ENCODE results near the gene GPN2.
A peak's percentile ranks its signal among the peaks of the same experiment; 100 is the strongest.

The GPN2 gene

DNA sequence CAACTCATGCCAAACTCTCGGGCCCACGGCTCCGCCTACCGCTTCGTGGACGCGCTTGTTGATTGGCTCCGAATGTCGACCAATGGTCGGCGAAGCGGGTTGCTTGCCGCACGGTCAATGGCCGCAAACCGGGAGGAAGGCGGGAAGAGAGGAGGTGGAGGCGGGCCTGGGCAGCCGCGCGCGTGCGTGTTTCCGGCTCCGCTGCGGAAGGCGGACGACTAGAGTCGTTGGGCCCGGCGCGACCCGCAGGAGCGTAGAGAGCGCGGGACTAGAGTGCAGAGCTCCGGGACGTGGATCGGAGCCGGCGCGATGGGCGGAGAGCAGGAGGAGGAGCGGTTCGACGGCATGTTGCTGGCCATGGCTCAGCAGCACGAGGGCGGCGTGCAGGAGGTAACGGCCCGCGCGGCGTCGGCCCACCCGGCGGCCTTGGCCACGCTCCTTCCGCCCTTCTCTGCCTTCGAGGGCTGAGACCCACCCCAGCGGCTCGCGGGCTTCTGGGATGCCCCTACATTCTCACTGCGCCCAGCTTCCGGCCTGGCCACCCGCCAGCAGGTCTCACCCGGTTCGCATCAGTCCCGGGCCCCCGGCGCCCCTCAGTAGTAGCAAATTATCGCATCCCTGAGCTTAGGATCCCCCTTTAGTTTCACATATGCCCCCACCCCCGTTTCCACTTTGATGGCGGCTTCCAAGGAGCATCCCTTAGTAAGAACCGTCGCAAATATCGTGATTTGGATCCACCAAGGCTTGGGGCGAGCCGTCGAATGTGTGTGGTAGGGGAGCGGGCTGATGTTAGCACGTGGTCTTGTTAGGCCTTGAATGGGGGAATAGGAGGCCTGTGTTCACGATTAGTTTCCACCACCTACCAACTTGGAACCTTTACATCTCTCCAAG, 31.7 kb upstream of the GPN2 start, which contains the start of gene NUDC (continued):
- TF ChIP-seq, protein P1, sequence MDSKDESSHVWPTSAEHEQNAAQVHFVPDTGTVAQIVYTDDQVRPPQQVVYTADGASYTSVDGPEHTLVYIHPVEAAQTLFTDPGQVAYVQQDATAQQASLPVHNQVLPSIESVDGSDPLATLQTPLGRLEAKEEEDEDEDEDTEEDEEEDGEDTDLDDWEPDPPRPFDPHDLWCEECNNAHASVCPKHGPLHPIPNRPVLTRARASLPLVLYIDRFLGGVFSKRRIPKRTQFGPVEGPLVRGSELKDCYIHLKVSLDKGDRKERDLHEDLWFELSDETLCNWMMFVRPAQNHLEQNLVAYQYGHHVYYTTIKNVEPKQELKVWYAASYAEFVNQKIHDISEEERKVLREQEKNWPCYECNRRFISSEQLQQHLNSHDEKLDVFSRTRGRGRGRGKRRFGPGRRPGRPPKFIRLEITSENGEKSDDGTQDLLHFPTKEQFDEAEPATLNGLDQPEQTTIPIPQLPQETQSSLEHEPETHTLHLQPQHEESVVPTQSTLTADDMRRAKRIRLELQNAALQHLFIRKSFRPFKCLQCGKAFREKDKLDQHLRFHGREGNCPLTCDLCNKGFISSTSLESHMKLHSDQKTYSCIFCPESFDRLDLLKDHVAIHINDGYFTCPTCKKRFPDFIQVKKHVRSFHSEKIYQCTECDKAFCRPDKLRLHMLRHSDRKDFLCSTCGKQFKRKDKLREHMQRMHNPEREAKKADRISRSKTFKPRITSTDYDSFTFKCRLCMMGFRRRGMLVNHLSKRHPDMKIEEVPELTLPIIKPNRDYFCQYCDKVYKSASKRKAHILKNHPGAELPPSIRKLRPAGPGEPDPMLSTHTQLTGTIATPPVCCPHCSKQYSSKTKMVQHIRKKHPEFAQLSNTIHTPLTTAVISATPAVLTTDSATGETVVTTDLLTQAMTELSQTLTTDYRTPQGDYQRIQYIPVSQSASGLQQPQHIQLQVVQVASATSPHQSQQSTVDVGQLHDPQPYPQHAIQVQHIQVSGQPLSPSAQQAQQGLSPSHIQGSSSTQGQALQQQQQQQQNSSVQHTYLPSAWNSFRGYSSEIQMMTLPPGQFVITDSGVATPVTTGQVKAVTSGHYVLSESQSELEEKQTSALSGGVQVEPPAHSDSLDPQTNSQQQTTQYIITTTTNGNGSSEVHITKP (tag by site-specific recombination; IDR thresholded peaks at IDR 0.05): peak; percentile 48
- no peak for TF ChIP-seq ZNF175 (tag by site-specific recombination; IDR thresholded peaks at IDR 0.05)
- TF ChIP-seq PRDM1 (tag by site-specific recombination; IDR thresholded peaks at IDR 0.05): no peak
- TF ChIP-seq, protein P2, sequence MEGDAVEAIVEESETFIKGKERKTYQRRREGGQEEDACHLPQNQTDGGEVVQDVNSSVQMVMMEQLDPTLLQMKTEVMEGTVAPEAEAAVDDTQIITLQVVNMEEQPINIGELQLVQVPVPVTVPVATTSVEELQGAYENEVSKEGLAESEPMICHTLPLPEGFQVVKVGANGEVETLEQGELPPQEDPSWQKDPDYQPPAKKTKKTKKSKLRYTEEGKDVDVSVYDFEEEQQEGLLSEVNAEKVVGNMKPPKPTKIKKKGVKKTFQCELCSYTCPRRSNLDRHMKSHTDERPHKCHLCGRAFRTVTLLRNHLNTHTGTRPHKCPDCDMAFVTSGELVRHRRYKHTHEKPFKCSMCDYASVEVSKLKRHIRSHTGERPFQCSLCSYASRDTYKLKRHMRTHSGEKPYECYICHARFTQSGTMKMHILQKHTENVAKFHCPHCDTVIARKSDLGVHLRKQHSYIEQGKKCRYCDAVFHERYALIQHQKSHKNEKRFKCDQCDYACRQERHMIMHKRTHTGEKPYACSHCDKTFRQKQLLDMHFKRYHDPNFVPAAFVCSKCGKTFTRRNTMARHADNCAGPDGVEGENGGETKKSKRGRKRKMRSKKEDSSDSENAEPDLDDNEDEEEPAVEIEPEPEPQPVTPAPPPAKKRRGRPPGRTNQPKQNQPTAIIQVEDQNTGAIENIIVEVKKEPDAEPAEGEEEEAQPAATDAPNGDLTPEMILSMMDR (tag by site-specific recombination; IDR thresholded peaks at IDR 0.05): no peak
- peak; percentile 49; the same call in 1 of the 2 replicates for TF ChIP-seq ZNF629 (tag by site-specific recombination; IDR thresholded peaks at IDR 0.05)
- TF ChIP-seq TCF7L2 (IDR thresholded peaks at IDR 0.05; ENCODE audit: borderline replicate concordance, low read depth, low read length): no peak
- peak; percentile 47; the same call in 1 of the 2 replicates for TF ChIP-seq GLI4 (tag by site-specific recombination; IDR thresholded peaks at IDR 0.05)
- no peak for TF ChIP-seq ZNF23 (tag by site-specific recombination; IDR thresholded peaks at IDR 0.05; ENCODE audit: borderline replicate concordance)
- TF ChIP-seq ZFP69B (tag by site-specific recombination; IDR thresholded peaks at IDR 0.05): peak; percentile 68; the same call in 1 of the 2 replicates
- TF ChIP-seq, protein P3, sequence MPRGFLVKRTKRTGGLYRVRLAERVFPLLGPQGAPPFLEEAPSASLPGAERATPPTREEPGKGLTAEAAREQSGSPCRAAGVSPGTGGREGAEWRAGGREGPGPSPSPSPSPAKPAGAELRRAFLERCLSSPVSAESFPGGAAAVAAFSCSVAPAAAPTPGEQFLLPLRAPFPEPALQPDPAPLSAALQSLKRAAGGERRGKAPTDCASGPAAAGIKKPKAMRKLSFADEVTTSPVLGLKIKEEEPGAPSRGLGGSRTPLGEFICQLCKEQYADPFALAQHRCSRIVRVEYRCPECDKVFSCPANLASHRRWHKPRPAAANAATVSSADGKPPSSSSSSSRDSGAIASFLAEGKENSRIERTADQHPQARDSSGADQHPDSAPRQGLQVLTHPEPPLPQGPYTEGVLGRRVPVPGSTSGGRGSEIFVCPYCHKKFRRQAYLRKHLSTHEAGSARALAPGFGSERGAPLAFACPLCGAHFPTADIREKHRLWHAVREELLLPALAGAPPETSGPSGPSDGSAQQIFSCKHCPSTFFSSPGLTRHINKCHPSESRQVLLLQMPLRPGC (tag by site-specific recombination; IDR thresholded peaks at IDR 0.05): peak; percentile 71
- TF ChIP-seq ZNF341 (tag by site-specific recombination; IDR thresholded peaks at IDR 0.05; ENCODE audit: low read depth): peak; percentile 33; the same call in 1 of the 2 replicates
- TF ChIP-seq ZNF146 (tag by site-specific recombination; IDR thresholded peaks at IDR 0.05): no peak
- TF ChIP-seq, protein P4, sequence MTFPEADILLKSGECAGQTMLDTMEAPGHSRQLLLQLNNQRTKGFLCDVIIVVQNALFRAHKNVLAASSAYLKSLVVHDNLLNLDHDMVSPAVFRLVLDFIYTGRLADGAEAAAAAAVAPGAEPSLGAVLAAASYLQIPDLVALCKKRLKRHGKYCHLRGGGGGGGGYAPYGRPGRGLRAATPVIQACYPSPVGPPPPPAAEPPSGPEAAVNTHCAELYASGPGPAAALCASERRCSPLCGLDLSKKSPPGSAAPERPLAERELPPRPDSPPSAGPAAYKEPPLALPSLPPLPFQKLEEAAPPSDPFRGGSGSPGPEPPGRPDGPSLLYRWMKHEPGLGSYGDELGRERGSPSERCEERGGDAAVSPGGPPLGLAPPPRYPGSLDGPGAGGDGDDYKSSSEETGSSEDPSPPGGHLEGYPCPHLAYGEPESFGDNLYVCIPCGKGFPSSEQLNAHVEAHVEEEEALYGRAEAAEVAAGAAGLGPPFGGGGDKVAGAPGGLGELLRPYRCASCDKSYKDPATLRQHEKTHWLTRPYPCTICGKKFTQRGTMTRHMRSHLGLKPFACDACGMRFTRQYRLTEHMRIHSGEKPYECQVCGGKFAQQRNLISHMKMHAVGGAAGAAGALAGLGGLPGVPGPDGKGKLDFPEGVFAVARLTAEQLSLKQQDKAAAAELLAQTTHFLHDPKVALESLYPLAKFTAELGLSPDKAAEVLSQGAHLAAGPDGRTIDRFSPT (tag by site-specific recombination; IDR thresholded peaks at IDR 0.05): no peak
- TF ChIP-seq, protein P5, sequence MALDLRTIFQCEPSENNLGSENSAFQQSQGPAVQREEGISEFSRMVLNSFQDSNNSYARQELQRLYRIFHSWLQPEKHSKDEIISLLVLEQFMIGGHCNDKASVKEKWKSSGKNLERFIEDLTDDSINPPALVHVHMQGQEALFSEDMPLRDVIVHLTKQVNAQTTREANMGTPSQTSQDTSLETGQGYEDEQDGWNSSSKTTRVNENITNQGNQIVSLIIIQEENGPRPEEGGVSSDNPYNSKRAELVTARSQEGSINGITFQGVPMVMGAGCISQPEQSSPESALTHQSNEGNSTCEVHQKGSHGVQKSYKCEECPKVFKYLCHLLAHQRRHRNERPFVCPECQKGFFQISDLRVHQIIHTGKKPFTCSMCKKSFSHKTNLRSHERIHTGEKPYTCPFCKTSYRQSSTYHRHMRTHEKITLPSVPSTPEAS (tag by site-specific recombination; IDR thresholded peaks at IDR 0.05): 0 out of 2 replicates have a peak, but pooled peaks have one; percentile 15
- TF ChIP-seq ZNF670 (tag by site-specific recombination; IDR thresholded peaks at IDR 0.05; ENCODE audit: low read depth): no peak
- TF ChIP-seq ZNF24 (tag by site-specific recombination; IDR thresholded peaks at IDR 0.05): peak; percentile 57; the same call in 1 of the 2 replicates
- peak; percentile 40; the same call in 1 of the 2 replicates for TF ChIP-seq REPIN1 (tag by site-specific recombination; IDR thresholded peaks at IDR 0.05; ENCODE audit: low read depth)
- no peak for TF ChIP-seq MYNN (tag by site-specific recombination; IDR thresholded peaks at IDR 0.05; ENCODE audit: borderline replicate concordance)
- TF ChIP-seq, protein P6, sequence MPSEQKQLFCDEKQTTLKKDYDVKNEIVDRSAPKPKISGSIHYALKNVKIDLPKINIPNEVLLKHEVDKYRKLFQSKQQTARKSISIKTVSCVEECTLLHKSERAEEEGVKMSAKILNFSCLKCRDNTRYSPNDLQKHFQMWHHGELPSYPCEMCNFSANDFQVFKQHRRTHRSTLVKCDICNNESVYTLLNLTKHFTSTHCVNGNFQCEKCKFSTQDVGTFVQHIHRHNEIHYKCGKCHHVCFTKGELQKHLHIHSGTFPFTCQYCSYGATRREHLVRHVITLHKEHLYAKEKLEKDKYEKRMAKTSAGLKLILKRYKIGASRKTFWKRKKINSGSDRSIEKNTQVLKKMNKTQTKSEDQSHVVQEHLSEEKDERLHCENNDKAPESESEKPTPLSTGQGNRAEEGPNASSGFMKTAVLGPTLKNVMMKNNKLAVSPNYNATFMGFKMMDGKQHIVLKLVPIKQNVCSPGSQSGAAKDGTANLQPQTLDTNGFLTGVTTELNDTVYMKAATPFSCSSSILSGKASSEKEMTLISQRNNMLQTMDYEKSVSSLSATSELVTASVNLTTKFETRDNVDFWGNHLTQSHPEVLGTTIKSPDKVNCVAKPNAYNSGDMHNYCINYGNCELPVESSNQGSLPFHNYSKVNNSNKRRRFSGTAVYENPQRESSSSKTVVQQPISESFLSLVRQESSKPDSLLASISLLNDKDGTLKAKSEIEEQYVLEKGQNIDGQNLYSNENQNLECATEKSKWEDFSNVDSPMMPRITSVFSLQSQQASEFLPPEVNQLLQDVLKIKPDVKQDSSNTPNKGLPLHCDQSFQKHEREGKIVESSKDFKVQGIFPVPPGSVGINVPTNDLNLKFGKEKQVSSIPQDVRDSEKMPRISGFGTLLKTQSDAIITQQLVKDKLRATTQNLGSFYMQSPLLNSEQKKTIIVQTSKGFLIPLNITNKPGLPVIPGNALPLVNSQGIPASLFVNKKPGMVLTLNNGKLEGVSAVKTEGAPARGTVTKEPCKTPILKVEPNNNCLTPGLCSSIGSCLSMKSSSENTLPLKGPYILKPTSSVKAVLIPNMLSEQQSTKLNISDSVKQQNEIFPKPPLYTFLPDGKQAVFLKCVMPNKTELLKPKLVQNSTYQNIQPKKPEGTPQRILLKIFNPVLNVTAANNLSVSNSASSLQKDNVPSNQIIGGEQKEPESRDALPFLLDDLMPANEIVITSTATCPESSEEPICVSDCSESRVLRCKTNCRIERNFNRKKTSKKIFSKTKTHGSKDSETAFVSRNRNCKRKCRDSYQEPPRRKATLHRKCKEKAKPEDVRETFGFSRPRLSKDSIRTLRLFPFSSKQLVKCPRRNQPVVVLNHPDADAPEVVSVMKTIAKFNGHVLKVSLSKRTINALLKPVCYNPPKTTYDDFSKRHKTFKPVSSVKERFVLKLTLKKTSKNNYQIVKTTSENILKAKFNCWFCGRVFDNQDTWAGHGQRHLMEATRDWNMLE (tag by site-specific recombination; conservative IDR thresholded peaks at IDR 0.05; ENCODE audit: low read depth): peak; percentile 43; the same call in 1 of the 2 replicates
- peak; percentile 99 for TF ChIP-seq SP2 (tag by site-specific recombination; IDR thresholded peaks at IDR 0.05)
- TF ChIP-seq GFI1B (tag by site-specific recombination; IDR thresholded peaks at IDR 0.05): no peak
- TF ChIP-seq ZNF791 (tag by site-specific recombination; IDR thresholded peaks at IDR 0.05): no peak
- TF ChIP-seq ZNF423 (tag by site-specific recombination; IDR thresholded peaks at IDR 0.05): no peak

All from HEK293 (cell line).